Measurements from ENCODE around the gene ATCAY. TPM values are rescaled to one million over a fixed set of nuclear protein-coding genes. Genes with fewer than 3 reads are reported as not detected.

ATCAY gene
- total RNA-seq, 2 donors from 2014 or later: 3.9 to 8.3 TPM

DNA sequence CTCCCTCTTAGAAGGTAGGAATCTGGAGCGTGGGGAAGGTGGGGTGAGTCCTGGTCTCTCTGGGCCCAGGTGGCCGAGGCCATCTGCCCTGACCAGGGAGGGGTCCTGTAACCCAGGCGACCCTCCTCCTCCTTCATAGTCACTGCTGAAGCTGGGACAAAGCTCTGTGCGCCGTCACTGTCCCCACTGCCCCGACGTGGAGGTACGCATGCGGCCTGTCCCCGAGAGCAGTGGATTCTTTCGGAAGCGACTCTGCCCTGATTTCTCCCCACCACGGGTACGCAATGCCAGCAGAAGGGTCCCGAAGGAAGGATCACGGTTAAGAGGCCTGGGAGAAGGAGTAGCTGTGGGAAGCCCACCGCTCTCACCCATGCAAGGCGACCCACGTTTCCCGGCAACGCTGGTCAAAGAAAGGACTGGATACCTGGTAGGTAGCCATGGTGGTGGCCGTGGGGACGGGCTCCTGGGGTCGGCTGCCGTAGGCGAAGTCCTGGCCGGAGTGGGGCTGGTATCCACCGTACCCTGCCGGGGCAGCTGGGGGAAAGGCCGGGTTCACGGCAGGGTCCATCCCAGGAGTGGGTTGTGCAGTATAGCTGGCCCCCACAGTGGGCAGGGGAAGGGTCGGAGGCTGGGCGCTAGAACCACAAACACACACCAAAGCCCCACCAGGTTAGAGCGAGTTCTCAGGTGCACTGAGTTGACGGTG lies 46.0 kb upstream of the ATCAY start:
- Histone ChIP-seq H3K36me3 (no peaks in the 10 kb centered on the region), H3K4me1 (replicated peaks) (no peaks in the 10 kb centered on the region), H3K4me3 (no peak overlapping the region), H3K27ac (no peak overlapping the region), H3K9me3 (no peaks in the 10 kb centered on the region), H3K27me3 (replicated peaks; ENCODE audit: insufficient read depth) (no peaks in the 10 kb centered on the region)
- DNase-seq (ENCODE audit: low spot score): no peak
- TF ChIP-seq POLR2A (IDR thresholded peaks at IDR 0.05): no peak
- TF ChIP-seq POLR2AphosphoS5 (IDR thresholded peaks at IDR 0.05): no peak
- TF ChIP-seq, protein P1, sequence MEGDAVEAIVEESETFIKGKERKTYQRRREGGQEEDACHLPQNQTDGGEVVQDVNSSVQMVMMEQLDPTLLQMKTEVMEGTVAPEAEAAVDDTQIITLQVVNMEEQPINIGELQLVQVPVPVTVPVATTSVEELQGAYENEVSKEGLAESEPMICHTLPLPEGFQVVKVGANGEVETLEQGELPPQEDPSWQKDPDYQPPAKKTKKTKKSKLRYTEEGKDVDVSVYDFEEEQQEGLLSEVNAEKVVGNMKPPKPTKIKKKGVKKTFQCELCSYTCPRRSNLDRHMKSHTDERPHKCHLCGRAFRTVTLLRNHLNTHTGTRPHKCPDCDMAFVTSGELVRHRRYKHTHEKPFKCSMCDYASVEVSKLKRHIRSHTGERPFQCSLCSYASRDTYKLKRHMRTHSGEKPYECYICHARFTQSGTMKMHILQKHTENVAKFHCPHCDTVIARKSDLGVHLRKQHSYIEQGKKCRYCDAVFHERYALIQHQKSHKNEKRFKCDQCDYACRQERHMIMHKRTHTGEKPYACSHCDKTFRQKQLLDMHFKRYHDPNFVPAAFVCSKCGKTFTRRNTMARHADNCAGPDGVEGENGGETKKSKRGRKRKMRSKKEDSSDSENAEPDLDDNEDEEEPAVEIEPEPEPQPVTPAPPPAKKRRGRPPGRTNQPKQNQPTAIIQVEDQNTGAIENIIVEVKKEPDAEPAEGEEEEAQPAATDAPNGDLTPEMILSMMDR (IDR thresholded peaks at IDR 0.05): no peak
- 82% methylated on average over 34 of the region's 35 CpGs for WGBS
- intact Hi-C loops (cut with DNase I): no loop called here

DNA sequence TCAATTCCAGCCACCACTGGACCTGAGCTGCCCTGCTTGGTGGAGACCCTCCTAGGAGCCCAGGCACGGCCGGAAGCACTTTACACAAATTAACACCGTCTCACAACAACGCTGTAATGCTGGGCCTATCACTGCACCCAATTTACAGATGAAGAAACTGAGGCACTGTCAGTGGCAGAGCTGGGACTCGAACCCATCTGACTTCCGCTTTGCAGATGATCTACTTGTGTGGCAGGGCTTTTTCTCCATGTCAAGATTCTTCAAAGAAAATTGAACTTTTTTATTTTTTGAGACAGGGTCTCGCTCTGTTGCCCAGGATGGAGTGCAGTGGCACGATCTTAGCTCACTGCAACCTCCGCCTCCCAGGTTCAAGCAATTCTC lies 45.4 kb upstream of the ATCAY start:
- no peaks in the 10 kb centered on the region for H3K4me1 ChIP-seq (replicated peaks)
- WGBS: 87% methylated on average over 9 of the region's 9 CpGs
- H3K27me3 ChIP-seq (replicated peaks; ENCODE audit: insufficient read depth): no peaks in the 10 kb centered on the region
- no peaks in the 10 kb centered on the region for H3K36me3 ChIP-seq
- intact Hi-C loops (cut with DNase I): no loop called here
- no peaks in the 10 kb centered on the region for H3K9me3 ChIP-seq
- H3K4me3 ChIP-seq: no peak overlapping the region
- no peak for DNase-seq (ENCODE audit: low spot score)
- TF ChIP-seq POLR2AphosphoS5 (IDR thresholded peaks at IDR 0.05): no peak
- TF ChIP-seq POLR2A (IDR thresholded peaks at IDR 0.05): no peak
- TF ChIP-seq, protein P1 (IDR thresholded peaks at IDR 0.05): no peak
- H3K27ac ChIP-seq: no peak overlapping the region

DNA sequence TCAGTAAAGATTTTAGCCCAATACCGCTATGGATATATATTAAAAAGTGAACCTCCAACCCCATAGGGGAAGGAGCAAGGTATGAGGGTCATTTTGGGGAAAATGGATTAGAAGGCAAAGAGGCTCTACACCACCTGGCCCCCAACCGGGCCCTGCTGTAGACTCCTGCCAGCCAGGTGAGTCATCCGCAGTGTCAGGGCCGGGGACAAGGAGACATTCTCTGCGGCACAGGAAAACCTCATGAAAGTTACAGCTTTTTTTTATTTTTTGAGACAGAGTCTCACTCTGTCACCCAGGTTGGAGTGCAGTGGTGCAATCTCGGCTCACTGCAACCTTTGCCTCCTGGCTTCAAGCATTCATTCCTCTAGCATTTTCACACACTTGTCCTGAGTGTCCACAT lies 43.6 kb upstream of the ATCAY start:
- intact Hi-C loops (cut with DNase I): no loop called here
- no peaks in the 10 kb centered on the region for H3K27me3 ChIP-seq (replicated peaks; ENCODE audit: insufficient read depth)
- no peak overlapping the region for H3K4me3 ChIP-seq
- 90% methylated on average over 6 of the region's 6 CpGs for WGBS
- H3K9me3 ChIP-seq: no peaks in the 10 kb centered on the region
- no peaks in the 10 kb centered on the region for H3K4me1 ChIP-seq (replicated peaks)
- no peaks in the 10 kb centered on the region for H3K36me3 ChIP-seq
- no peak overlapping the region for H3K27ac ChIP-seq
- no peak for DNase-seq (ENCODE audit: low spot score)
- TF ChIP-seq, protein P1 (IDR thresholded peaks at IDR 0.05): no peak
- TF ChIP-seq POLR2A (IDR thresholded peaks at IDR 0.05): no peak
- no peak for TF ChIP-seq POLR2AphosphoS5 (IDR thresholded peaks at IDR 0.05)

DNA sequence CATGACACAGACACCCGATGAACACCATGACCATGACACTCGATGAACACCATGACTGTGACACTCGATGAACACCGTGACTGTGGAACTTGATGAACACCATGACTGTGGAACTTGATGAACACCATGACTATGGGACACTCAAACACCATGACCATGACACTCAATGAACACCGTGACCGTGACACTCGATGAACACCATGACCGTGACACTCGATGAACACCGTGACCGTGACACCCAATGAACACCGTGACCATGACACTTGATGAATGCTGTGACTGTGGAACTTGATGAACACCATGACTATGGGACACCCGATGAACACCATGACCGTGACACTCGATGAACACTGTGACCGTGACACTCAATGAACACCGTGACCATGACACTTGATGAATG lies 43.2 kb upstream of the ATCAY start:
- TF ChIP-seq, protein P1 (IDR thresholded peaks at IDR 0.05): no peak
- TF ChIP-seq POLR2AphosphoS5 (IDR thresholded peaks at IDR 0.05) (no peak), POLR2A (IDR thresholded peaks at IDR 0.05) (no peak)

DNA sequence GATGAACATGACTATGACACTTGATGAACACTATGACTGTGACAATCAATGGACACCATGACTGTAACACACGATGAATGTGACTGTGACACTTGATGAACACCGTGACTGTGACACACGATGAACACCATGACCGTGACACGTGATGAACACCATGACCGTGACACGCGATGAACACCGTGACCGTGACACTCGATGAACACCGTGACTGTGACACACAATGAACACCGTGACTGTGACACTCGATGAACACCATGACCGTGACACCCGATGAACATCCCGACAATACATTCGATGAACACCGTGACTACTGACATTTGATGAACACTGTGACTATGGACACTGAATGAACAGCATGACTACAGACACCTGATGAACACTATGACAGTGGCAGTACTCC lies 42.6 kb upstream of the ATCAY start:
- no peaks in the 10 kb centered on the region for H3K36me3 ChIP-seq
- H3K4me3 ChIP-seq: no peak overlapping the region
- 92% methylated on average over 19 of the region's 19 CpGs for WGBS
- DNase-seq (ENCODE audit: low spot score): no peak
- H3K4me1 ChIP-seq (replicated peaks): no peaks in the 10 kb centered on the region
- intact Hi-C loops (cut with DNase I): no loop called here
- TF ChIP-seq POLR2A (IDR thresholded peaks at IDR 0.05): no peak
- TF ChIP-seq, protein P1 (IDR thresholded peaks at IDR 0.05): no peak
- TF ChIP-seq POLR2AphosphoS5 (IDR thresholded peaks at IDR 0.05): no peak
- H3K27ac ChIP-seq: no peak overlapping the region
- H3K9me3 ChIP-seq: no peaks in the 10 kb centered on the region
- H3K27me3 ChIP-seq (replicated peaks; ENCODE audit: insufficient read depth): no peaks in the 10 kb centered on the region

More for the DNA sequence above, 43.2 kb upstream of the ATCAY start:
- WGBS: 96% methylated on average over 17 of the region's 17 CpGs
- intact Hi-C loops (cut with DNase I): no loop called here
- Histone ChIP-seq H3K4me3 (no peak overlapping the region), H3K36me3 (no peaks in the 10 kb centered on the region), H3K27me3 (replicated peaks; ENCODE audit: insufficient read depth) (no peaks in the 10 kb centered on the region), H3K27ac (no peak overlapping the region), H3K9me3 (no peaks in the 10 kb centered on the region), H3K4me1 (replicated peaks) (no peaks in the 10 kb centered on the region)
- no peak for DNase-seq (ENCODE audit: low spot score)
